Gastroesophageal sphincter (tissue), 3 donors: ENCODE data around the gene DYRK4.

Source experiments
- POLR2A ChIP-seq, 2 donors: fragments of 450-650 bp; IDR thresholded peaks; one replicate each; pipeline ENCODE4 v1.6.1; 2017; ENCODE audit warnings: antibody characterized with exemption in 2 of 2, mild to moderate bottlenecking in 2 of 2, moderate library complexity in 1 of 2
- POLR2AphosphoS5 ChIP-seq: sonication (generic); formaldehyde crosslinking; IDR thresholded peaks from one replicate; pipeline ENCODE4 v1.6.1; 2017; ENCODE audit warnings: antibody characterized with exemption
- TF ChIP-seq, protein P1 (sequence below), 4 experiments: fragments of 200-600 bp in 2 of 4; fragments of 450-650 bp in 2 of 4; sonication (generic) in 1 of 4; IDR thresholded peaks; one replicate each; pipeline ENCODE4 v1.5.1; 2017 to 2019; ENCODE audit warnings: antibody characterized with exemption in 4 of 4, mild to moderate bottlenecking in 2 of 4, moderate library complexity in 2 of 4

DNA sequence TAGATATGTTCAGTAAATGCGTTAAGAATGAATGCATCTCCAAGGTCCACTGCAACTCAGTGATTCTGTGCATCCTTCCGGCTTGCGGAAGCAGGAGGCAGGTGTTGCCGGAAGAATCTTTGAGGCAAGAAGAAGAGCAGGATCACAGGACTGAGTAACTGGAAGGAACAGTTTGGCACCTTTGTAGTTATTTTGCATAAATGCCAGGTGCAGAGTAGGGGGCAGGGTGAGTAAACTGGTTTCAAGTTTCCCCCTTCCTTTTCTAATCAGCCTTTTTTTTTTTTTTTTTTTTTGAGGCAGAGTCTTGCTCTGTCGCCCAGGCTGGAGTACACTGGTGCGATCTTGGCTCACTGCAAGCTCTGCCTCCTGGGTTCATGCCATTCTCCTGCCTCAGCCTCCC is 22.3 kb downstream of the DYRK4 start:
- TF ChIP-seq POLR2A (IDR thresholded peaks at IDR 0.05): no peak
- TF ChIP-seq, protein P1, sequence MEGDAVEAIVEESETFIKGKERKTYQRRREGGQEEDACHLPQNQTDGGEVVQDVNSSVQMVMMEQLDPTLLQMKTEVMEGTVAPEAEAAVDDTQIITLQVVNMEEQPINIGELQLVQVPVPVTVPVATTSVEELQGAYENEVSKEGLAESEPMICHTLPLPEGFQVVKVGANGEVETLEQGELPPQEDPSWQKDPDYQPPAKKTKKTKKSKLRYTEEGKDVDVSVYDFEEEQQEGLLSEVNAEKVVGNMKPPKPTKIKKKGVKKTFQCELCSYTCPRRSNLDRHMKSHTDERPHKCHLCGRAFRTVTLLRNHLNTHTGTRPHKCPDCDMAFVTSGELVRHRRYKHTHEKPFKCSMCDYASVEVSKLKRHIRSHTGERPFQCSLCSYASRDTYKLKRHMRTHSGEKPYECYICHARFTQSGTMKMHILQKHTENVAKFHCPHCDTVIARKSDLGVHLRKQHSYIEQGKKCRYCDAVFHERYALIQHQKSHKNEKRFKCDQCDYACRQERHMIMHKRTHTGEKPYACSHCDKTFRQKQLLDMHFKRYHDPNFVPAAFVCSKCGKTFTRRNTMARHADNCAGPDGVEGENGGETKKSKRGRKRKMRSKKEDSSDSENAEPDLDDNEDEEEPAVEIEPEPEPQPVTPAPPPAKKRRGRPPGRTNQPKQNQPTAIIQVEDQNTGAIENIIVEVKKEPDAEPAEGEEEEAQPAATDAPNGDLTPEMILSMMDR (IDR thresholded peaks at IDR 0.05): no peak
- TF ChIP-seq POLR2AphosphoS5: no peak
